Measurements from ENCODE around the gene ATOH7.

Gene ATOH7

DNA sequence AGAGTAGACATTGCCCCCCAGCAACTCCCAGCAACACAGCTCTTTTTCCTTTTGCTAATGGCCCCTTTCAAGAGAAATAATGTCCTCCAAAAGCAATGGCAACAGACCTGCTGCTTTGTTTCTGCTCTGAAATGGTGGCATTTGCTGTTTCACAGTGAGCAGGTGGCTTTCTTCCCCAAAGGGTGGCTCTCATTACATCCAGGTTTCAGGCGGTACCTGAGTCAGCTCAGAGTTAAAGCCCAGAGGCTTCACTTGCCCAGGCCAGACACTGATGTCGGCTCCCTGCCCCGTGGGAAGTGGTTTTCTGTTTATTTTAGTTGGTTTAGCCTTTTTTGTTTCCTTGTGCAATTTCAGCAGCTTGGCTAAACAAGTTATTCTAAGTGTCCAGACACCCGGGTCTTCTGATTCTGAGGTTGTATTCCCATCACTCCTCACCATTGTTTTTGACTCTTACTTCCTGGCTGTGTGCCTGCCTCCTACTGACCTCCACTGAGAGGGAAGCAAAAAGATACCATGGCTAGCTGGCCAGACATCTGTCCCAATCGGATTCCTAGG is 7.8 kb upstream of the ATOH7 start:
- Histone ChIP-seq H2AFZ (ENCODE audit: low read length) (peak overlapping the region; percentile 90), H3K9me3 (ENCODE audit: low read length) (no peaks in the 10 kb centered on the region)

DNA sequence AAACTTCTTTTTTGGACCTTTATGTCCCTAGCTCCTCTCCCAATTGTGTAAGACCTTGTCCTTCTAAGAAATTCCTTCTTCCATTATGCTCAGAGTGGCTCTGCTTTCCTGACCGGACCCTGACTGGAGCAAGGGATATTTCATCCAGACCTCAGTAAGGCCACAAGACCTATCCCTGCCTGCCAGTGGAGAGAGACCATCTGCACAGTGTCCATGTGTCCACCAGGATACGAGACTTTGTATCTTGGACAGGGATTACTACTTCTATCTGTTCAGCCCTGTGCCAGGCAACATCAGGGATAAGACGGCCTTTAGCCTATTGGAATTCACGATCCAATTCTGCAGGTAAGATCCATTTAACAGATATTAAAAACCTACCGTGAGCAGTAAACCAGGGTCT is 7.2 kb upstream of the ATOH7 start:
- no peak overlapping the region for H3K27ac ChIP-seq (ENCODE audit: low read depth, low read length, poor library complexity, severe bottlenecking)
- TF ChIP-seq, protein P1, sequence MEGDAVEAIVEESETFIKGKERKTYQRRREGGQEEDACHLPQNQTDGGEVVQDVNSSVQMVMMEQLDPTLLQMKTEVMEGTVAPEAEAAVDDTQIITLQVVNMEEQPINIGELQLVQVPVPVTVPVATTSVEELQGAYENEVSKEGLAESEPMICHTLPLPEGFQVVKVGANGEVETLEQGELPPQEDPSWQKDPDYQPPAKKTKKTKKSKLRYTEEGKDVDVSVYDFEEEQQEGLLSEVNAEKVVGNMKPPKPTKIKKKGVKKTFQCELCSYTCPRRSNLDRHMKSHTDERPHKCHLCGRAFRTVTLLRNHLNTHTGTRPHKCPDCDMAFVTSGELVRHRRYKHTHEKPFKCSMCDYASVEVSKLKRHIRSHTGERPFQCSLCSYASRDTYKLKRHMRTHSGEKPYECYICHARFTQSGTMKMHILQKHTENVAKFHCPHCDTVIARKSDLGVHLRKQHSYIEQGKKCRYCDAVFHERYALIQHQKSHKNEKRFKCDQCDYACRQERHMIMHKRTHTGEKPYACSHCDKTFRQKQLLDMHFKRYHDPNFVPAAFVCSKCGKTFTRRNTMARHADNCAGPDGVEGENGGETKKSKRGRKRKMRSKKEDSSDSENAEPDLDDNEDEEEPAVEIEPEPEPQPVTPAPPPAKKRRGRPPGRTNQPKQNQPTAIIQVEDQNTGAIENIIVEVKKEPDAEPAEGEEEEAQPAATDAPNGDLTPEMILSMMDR (IDR thresholded peaks at IDR 0.05; ENCODE audit: low read length): no peak
- no peak for TF ChIP-seq EZH2 (IDR thresholded peaks at IDR 0.05; ENCODE audit: borderline replicate concordance, low read length)

More for the DNA sequence above, 7.8 kb upstream of the ATOH7 start:
- H3K79me2 ChIP-seq (ENCODE audit: insufficient read depth, low read length): no peaks in the 10 kb centered on the region
- H3K27me3 ChIP-seq (ENCODE audit: insufficient read depth, low read length): no peaks in the 10 kb centered on the region
- H3K9ac ChIP-seq (ENCODE audit: low read length): no peak overlapping the region
- H3K9me2 ChIP-seq (ENCODE audit: low read depth, low read length): no peaks in the 10 kb centered on the region
- no peak overlapping the region for H3K4me3 ChIP-seq (ENCODE audit: low read depth, low read length, poor library complexity, severe bottlenecking)
- H3K27ac ChIP-seq (ENCODE audit: low read depth, low read length, poor library complexity, severe bottlenecking): no peak overlapping the region
- no peaks in the 10 kb centered on the region for H3K36me3 ChIP-seq (ENCODE audit: insufficient read depth, low read length)
- H3F3A ChIP-seq (ENCODE audit: insufficient read depth, low read length): no peaks in the 10 kb centered on the region
- no peaks in the 10 kb centered on the region for H4K20me1 ChIP-seq (ENCODE audit: insufficient read depth, low read length)
- H3K4me1 ChIP-seq (ENCODE audit: insufficient read depth, low read length, severe bottlenecking): peaks cover 18% of the 10 kb centered on the region
- no peak overlapping the region for H3K4me2 ChIP-seq (ENCODE audit: low read length)
- TF ChIP-seq EZH2 (IDR thresholded peaks at IDR 0.05; ENCODE audit: borderline replicate concordance, low read length): no peak
- TF ChIP-seq, protein P1 (IDR thresholded peaks at IDR 0.05; ENCODE audit: low read length): no peak

DNA sequence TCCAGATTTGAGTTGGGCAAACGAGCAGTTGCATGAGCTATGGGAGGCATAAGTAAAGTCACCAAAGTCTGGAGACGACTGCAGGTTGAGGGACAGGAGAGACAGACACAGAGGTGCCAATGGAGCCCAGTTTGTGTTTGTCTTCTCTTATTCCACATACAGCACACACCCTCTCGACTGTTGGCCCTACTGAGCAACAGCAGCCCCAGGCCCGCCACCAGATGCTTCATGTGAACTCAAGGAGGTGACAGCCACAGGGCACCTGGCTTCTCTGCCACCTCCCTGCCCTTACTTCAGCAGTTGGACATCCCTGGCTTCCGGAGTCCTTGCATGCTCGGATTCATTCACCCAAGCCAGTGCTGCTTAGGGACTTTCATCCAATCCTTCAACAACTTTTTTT is 6.5 kb upstream of the ATOH7 start:
- H3K4me3 ChIP-seq (ENCODE audit: low read depth, low read length, poor library complexity, severe bottlenecking): no peak overlapping the region
- no peak overlapping the region for H3K9ac ChIP-seq (ENCODE audit: low read length)
- H3K9me3 ChIP-seq (ENCODE audit: low read length): no peaks in the 10 kb centered on the region
- no peaks in the 10 kb centered on the region for H3K27me3 ChIP-seq (ENCODE audit: insufficient read depth, low read length)
- TF ChIP-seq, protein P1 (IDR thresholded peaks at IDR 0.05; ENCODE audit: low read length): no peak
- TF ChIP-seq EZH2 (IDR thresholded peaks at IDR 0.05; ENCODE audit: borderline replicate concordance, low read length): no peak
- H3K27ac ChIP-seq (ENCODE audit: low read depth, low read length, poor library complexity, severe bottlenecking): no peak overlapping the region
- H3K79me2 ChIP-seq (ENCODE audit: insufficient read depth, low read length): no peaks in the 10 kb centered on the region
- no peaks in the 10 kb centered on the region for H4K20me1 ChIP-seq (ENCODE audit: insufficient read depth, low read length)
- peaks cover 18% of the 10 kb centered on the region for H3K4me1 ChIP-seq (ENCODE audit: insufficient read depth, low read length, severe bottlenecking)
- H3K4me2 ChIP-seq (ENCODE audit: low read length): no peak overlapping the region
- peak overlapping the region; percentile 91 for H2AFZ ChIP-seq (ENCODE audit: low read length)
- no peaks in the 10 kb centered on the region for H3K9me2 ChIP-seq (ENCODE audit: low read depth, low read length)
- H3F3A ChIP-seq (ENCODE audit: insufficient read depth, low read length): no peaks in the 10 kb centered on the region
- no peaks in the 10 kb centered on the region for H3K36me3 ChIP-seq (ENCODE audit: insufficient read depth, low read length)

More for the DNA sequence above, 7.2 kb upstream of the ATOH7 start:
- H3K9me3 ChIP-seq (ENCODE audit: low read length): no peaks in the 10 kb centered on the region
- no peak overlapping the region for H3K4me3 ChIP-seq (ENCODE audit: low read depth, low read length, poor library complexity, severe bottlenecking)
- no peak overlapping the region for H3K9ac ChIP-seq (ENCODE audit: low read length)
- no peaks in the 10 kb centered on the region for H4K20me1 ChIP-seq (ENCODE audit: insufficient read depth, low read length)
- no peaks in the 10 kb centered on the region for H3K36me3 ChIP-seq (ENCODE audit: insufficient read depth, low read length)
- H3K9me2 ChIP-seq (ENCODE audit: low read depth, low read length): no peaks in the 10 kb centered on the region
- H2AFZ ChIP-seq (ENCODE audit: low read length): no peak overlapping the region; the same call in 1 of the 2 replicates
- no peaks in the 10 kb centered on the region for H3K27me3 ChIP-seq (ENCODE audit: insufficient read depth, low read length)
- no peaks in the 10 kb centered on the region for H3K79me2 ChIP-seq (ENCODE audit: insufficient read depth, low read length)
- peaks cover 18% of the 10 kb centered on the region for H3K4me1 ChIP-seq (ENCODE audit: insufficient read depth, low read length, severe bottlenecking)
- H3K4me2 ChIP-seq (ENCODE audit: low read length): no peak overlapping the region
- no peaks in the 10 kb centered on the region for H3F3A ChIP-seq (ENCODE audit: insufficient read depth, low read length)

Data from OCI-LY1 (cell line).